PFSK-1 (cell line): ENCODE results near the gene CCDC24.

ENCODE experiments used
- FOXP2 ChIP-seq: optimal IDR thresholded peaks from 2 replicates; pipeline ENCODE3; 2011; ENCODE audit warnings: borderline replicate concordance, control low read depth, inconsistent platforms; ENCODE audit not compliant: insufficient read depth; ENCODE audit errors: extremely low read length, extremely low read depth
- POLR2AphosphoS5 ChIP-seq: IDR thresholded peaks from 2 replicates; pipeline ENCODE4 v1.6.1; 2012; ENCODE audit warnings: low read depth, mild to moderate bottlenecking, control low read depth, low read length, moderate library complexity
- SIN3A ChIP-seq: IDR thresholded peaks from 2 replicates; pipeline ENCODE4 v1.6.1; 2012; ENCODE audit warnings: mild to moderate bottlenecking, low read length, moderate library complexity, borderline replicate concordance; ENCODE audit not compliant: insufficient read depth

DNA sequence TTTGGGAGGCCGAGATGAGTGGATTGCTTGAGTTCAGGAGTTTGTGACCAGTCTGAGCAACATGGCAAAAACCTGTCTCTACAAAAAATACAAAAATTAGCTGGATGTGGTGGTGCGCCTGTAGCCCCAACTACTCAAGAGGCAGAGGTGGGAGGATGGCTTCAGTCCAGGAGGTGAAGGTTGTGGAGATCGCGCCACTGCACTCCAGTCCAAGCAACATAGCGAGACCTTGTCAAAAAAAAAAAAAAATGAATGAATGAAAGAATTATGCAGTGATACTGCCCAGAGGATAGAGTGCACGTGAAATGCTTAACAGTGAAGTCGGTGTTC is 22.0 kb upstream of the CCDC24 start:
- no peak for TF ChIP-seq POLR2AphosphoS5
- TF ChIP-seq SIN3A, result no peak
- TF ChIP-seq FOXP2, result no peak
